ENCODE data around the gene NR1H2. TPM values are rescaled to one million over a fixed set of nuclear protein-coding genes. Genes with fewer than 3 reads are reported as not detected.
"Not testable (repeated sequence)": the region's sequence is repeated elsewhere in the genome, so short reads cannot be mapped to it uniquely, and the experiment has no call there.

The NR1H2 gene
- total RNA-seq, 4 donors from 2014 or later: 76.7 to 102 (median 98.9) TPM

GRCh38 chr19:50383852-50384684, 7.8 kb downstream of the NR1H2 start, which contains the start of gene POLD1:
TSS of gene POLD1 (plus strand) at chr19:50384347. CDS start at chr19:50398852, 14,505 bp downstream.
- TF ChIP-seq POLR2A (IDR thresholded peaks at IDR 0.05): peak; percentile 22 to 39
- no peak for TF ChIP-seq CTCF (IDR thresholded peaks at IDR 0.05)
- H3K27ac ChIP-seq: peak within 1 kb of the TSS; percentile 73 to 89 (median 80)
- H3K36me3 ChIP-seq: peaks cover 0 to 36% (median 0%) of the 10 kb centered on the region in 3 donors
- DNase-seq: peak; percentile 99 to 100 (median 100)
- H3K4me3 ChIP-seq: peak within 1 kb of the TSS; percentile 55 to 81 (median 62)
- no peaks in the 10 kb centered on the region for H3K9me3 ChIP-seq
- no peaks in the 10 kb centered on the region for H3K27me3 ChIP-seq
- peaks cover 0 to 15% (median 7%) of the 10 kb centered on the region in 4 donors for H3K4me1 ChIP-seq

- H3K27me3 ChIP-seq: no peaks in the 10 kb centered on the region
- peaks cover 0 to 15% (median 7%) of the 10 kb centered on the region in 4 donors for H3K4me1 ChIP-seq
- peak overlapping the region; percentile 55 to 81 (median 62) for H3K4me3 ChIP-seq
- TF ChIP-seq POLR2A (IDR thresholded peaks at IDR 0.05): no peak
- no peak for TF ChIP-seq CTCF (IDR thresholded peaks at IDR 0.05)
- H3K27ac ChIP-seq: peak overlapping the region; percentile 73 to 89 (median 80)
- no peaks in the 10 kb centered on the region for H3K9me3 ChIP-seq
- peaks cover 0 to 28% (median 0%) of the 10 kb centered on the region in 3 donors for H3K36me3 ChIP-seq
- DNase-seq: peak in 1 of 3 donors; percentile 37
Measured at GRCh38 chr19:50384685-50385535, 8.7 kb downstream of the NR1H2 start.

GRCh38 chr19:50387176-50387867, 11.1 kb downstream of the NR1H2 start:
- H3K4me1 ChIP-seq: peaks cover 0 to 15% (median 7%) of the 10 kb centered on the region in 4 donors
- TF ChIP-seq POLR2A (IDR thresholded peaks at IDR 0.05) (no peak), CTCF (IDR thresholded peaks at IDR 0.05) (no peak)
- no peaks in the 10 kb centered on the region for H3K27me3 ChIP-seq
- no peak overlapping the region for H3K27ac ChIP-seq
- H3K4me3 ChIP-seq: no peak overlapping the region
- no peak for DNase-seq
- H3K36me3 ChIP-seq: peaks cover 0 to 4% (median 0%) of the 10 kb centered on the region in 3 donors
- H3K9me3 ChIP-seq: no peaks in the 10 kb centered on the region

GRCh38 chr19:50387868-50388245, 11.6 kb downstream of the NR1H2 start:
- TF ChIP-seq CTCF (IDR thresholded peaks at IDR 0.05) (no peak), POLR2A (IDR thresholded peaks at IDR 0.05) (no peak)
- Histone ChIP-seq H3K27me3 (no peaks in the 10 kb centered on the region), H3K27ac (no peak overlapping the region), H3K4me3 (no peak overlapping the region), H3K4me1 (peaks cover 0 to 15% (median 7%) of the 10 kb centered on the region in 4 donors), H3K36me3 (no peaks in the 10 kb centered on the region), H3K9me3 (no peaks in the 10 kb centered on the region)
- DNase-seq: no peak

GRCh38 chr19:50390295-50390694, 14.0 kb downstream of the NR1H2 start:
- not testable (repeated sequence) for H3K27me3 ChIP-seq, H3K36me3 ChIP-seq, H3K9me3 ChIP-seq, H3K4me3 ChIP-seq, DNase-seq, H3K4me1 ChIP-seq, H3K27ac ChIP-seq

- H3K27me3 ChIP-seq, H3K4me3 ChIP-seq, H3K36me3 ChIP-seq, H3K4me1 ChIP-seq, H3K9me3 ChIP-seq, H3K27ac ChIP-seq, DNase-seq: not testable (repeated sequence)
Measured at GRCh38 chr19:50390952-50391351, 14.7 kb downstream of the NR1H2 start.
